ENCODE results near the gene HS6ST1.

HS6ST1 gene

DNA sequence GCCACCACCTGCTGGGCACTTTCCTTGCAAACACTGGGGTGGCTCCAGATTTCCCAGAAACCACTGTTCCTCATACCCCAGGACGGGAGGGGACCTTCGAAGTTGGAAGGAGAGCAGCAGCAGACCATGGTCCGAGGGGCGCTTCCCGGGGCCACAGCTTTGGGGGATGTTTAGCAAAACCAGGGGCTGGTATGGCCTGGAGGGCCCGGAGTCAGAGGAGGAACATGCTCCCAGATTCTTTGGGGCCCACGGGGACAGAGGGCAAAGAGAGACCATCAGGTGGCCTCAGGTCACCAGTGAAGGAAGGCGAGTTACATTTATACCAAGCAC, 25.3 kb downstream of the HS6ST1 start:
- Histone ChIP-seq H3K36me3 (no peaks in the 10 kb centered on the region), H3K4me3 (ENCODE audit: low read depth in 1 of 2, low read length in 1 of 2) (no peak overlapping the region), H3K4me1 (ENCODE audit: control insufficient read depth in 1 of 2, insufficient read depth in 1 of 2, low read depth in 1 of 2, low read length in 1 of 2) (no peaks in the 10 kb centered on the region), H3K27ac (no peak overlapping the region), H3K27me3 (no peaks in the 10 kb centered on the region), H3K9me3 (no peaks in the 10 kb centered on the region)
- TF ChIP-seq, protein P1, sequence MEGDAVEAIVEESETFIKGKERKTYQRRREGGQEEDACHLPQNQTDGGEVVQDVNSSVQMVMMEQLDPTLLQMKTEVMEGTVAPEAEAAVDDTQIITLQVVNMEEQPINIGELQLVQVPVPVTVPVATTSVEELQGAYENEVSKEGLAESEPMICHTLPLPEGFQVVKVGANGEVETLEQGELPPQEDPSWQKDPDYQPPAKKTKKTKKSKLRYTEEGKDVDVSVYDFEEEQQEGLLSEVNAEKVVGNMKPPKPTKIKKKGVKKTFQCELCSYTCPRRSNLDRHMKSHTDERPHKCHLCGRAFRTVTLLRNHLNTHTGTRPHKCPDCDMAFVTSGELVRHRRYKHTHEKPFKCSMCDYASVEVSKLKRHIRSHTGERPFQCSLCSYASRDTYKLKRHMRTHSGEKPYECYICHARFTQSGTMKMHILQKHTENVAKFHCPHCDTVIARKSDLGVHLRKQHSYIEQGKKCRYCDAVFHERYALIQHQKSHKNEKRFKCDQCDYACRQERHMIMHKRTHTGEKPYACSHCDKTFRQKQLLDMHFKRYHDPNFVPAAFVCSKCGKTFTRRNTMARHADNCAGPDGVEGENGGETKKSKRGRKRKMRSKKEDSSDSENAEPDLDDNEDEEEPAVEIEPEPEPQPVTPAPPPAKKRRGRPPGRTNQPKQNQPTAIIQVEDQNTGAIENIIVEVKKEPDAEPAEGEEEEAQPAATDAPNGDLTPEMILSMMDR (IDR thresholded peaks at IDR 0.05) = no peak

DNA sequence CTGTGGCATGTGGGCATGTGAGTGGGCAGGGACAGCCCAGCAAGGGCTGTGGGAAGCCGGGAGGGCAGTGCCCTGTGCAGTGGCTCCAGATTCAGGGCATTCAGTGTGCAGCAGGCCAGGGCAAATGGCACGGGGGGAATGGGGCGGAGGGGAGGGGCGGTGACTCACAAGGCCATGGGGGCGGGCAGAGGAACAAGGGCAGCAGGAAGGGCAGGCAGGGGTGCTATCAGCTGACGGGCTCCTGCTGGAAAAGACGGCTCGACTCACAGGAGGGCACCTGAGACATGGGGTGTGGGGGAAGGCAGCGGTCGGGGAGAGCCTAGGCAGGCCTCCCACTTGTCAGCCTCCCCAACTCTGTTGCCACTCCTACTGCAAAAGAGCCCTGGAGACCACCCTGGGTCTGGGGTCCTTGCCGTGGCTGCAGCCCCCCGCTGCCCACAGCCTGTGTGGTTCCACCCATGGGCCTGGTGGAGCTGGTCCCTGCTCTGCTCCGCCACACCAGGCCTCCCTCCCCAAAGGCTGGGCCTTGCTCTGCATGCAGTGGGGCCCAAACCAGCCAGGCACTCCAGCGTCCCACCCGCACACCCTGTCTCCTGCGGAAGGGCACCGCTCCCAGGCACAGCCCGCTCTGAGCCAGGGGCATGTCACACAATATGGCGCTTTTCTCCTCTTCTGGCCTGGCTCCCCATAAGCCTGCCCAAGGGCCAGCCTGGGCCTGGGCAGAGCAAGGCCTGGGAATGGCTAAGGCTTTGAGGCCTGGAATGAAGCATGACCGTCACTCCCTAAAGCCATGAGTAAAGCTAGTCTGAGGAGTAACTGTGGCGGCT, 25.9 kb downstream of the HS6ST1 start:
- no peaks in the 10 kb centered on the region for H3K36me3 ChIP-seq
- H3K27ac ChIP-seq = no peak overlapping the region
- no peaks in the 10 kb centered on the region for H3K4me1 ChIP-seq (ENCODE audit: control insufficient read depth in 1 of 2, insufficient read depth in 1 of 2, low read depth in 1 of 2, low read length in 1 of 2)
- TF ChIP-seq, protein P1 (IDR thresholded peaks at IDR 0.05) = no peak
- no peaks in the 10 kb centered on the region for H3K9me3 ChIP-seq
- H3K4me3 ChIP-seq (ENCODE audit: low read depth in 1 of 2, low read length in 1 of 2) = no peak overlapping the region
- H3K27me3 ChIP-seq = no peaks in the 10 kb centered on the region

DNA sequence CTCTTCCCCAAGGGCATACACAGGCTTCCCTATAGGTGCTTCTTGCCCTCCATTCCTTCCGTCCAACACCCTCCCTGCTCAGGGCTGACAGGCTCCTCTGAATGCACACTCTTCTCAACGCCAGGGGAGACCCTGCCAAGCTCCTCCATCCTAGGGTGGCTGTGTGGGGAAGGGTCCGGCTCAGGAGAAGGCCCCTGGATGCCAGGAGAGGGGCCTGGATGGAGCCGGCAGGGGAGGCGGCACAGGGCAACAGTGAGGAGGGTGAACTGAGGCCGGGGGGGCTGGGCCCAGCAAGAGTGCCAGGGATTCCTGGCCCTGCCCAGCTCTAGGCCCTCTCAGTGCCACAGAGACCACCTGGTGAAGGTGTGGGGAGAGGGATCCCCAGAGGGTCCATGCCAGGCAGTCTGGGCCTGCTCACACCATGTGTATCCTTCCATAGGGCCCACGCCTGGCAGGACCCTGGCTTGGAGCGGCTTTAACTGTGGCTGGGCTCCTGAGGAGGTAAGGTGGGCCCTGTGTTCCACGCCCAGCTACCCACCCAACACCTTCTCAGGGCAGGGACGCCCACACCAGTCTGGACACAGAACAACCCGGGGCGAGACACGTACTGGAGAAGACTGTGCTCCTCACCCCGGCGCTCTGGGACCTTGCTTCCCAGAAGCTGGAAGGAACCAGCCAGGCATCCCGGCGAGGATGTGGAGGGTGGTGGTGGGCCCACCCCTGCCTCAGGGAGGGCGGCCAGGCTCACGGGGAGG, 26.6 kb downstream of the HS6ST1 start:
- Histone ChIP-seq H3K27me3 (no peaks in the 10 kb centered on the region), H3K27ac (no peak overlapping the region), H3K9me3 (no peaks in the 10 kb centered on the region), H3K4me3 (ENCODE audit: low read depth in 1 of 2, low read length in 1 of 2) (no peak overlapping the region), H3K36me3 (no peaks in the 10 kb centered on the region), H3K4me1 (ENCODE audit: control insufficient read depth in 1 of 2, insufficient read depth in 1 of 2, low read depth in 1 of 2, low read length in 1 of 2) (no peaks in the 10 kb centered on the region)
- TF ChIP-seq, protein P1 (IDR thresholded peaks at IDR 0.05) = no peak

DNA sequence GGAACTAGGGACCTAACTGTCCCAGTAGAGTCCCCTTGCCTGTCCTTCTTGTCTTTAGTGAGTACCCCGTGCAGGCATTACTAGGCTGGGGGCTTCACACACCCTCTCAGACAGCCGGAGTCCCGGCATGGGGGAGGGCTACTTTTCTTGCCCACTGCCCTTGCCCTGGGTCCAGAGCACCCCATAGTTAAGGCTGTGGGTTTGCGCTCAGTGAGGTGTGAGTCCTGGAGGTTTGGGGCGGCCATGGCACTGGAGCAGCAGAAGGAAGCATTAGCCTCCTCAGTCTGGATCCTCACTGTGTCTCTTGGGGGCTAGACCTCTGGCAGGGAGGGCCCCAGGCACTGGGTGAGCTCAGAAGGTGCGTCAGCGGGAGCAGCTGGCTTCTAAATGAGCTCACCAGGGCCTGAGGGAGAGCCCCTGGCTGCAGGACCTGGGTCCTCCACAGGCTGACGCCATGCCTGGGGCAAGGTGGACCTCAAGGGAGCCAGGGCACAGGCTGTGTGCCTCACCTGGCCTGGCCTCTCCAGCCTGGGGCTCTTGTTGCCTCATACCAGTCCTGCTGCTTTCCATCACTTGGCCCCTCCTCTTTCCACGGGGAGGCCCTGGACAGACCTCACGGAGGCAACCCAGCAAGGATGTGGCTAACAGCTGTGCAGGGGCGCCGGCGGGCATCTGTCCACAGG, 27.4 kb downstream of the HS6ST1 start:
- Histone ChIP-seq H3K27ac (no peak overlapping the region), H3K4me3 (ENCODE audit: low read depth in 1 of 2, low read length in 1 of 2) (no peak overlapping the region), H3K4me1 (ENCODE audit: control insufficient read depth in 1 of 2, insufficient read depth in 1 of 2, low read depth in 1 of 2, low read length in 1 of 2) (no peaks in the 10 kb centered on the region), H3K27me3 (no peaks in the 10 kb centered on the region), H3K9me3 (no peaks in the 10 kb centered on the region), H3K36me3 (no peaks in the 10 kb centered on the region)
- TF ChIP-seq, protein P1 (IDR thresholded peaks at IDR 0.05) = no peak

DNA sequence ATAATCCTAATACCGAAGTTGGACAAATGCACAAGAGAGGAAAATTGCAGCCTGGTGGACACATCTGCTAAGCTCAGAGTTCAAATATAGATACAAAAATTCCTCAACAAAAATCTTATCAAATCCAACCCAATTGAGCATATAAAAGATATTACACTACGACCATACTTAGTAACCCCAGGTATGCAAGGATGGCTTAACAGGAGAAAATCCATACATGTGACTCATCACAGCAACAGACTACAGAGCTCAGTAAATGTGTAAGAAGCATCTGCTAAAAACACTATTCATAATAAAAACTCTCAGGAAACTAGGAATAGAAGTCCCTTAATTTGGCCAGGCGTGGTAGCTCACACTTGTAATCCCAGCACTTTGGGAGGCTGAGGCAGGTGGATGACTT, 28.3 kb downstream of the HS6ST1 start:
- Histone ChIP-seq H3K4me1 (ENCODE audit: control insufficient read depth in 1 of 2, insufficient read depth in 1 of 2, low read depth in 1 of 2, low read length in 1 of 2) (no peaks in the 10 kb centered on the region), H3K27ac (no peak overlapping the region), H3K9me3 (no peaks in the 10 kb centered on the region), H3K36me3 (no peaks in the 10 kb centered on the region), H3K4me3 (ENCODE audit: low read depth in 1 of 2, low read length in 1 of 2) (no peak overlapping the region), H3K27me3 (no peaks in the 10 kb centered on the region)
- TF ChIP-seq, protein P1 (IDR thresholded peaks at IDR 0.05) = no peak

All from neutrophil (primary cell).